Measurements from ENCODE around the gene SEPSECS.

- no peak for TF ChIP-seq ZBTB49 (tag by site-specific recombination; IDR thresholded peaks at IDR 0.05; ENCODE audit: low read depth)
- no peak for TF ChIP-seq ZNF239 (tag by site-specific recombination; IDR thresholded peaks at IDR 0.05)
- TF ChIP-seq ZNF274 (IDR thresholded peaks at IDR 0.05; ENCODE audit: low read length), result no peak
- no peak for TF ChIP-seq ZNF274 (tag by site-specific recombination; IDR thresholded peaks at IDR 0.05; ENCODE audit: borderline replicate concordance)
- TF ChIP-seq ZNF704 (tag by site-specific recombination; IDR thresholded peaks at IDR 0.05), result no peak
- no peak for TF ChIP-seq ZNF324 (tag by site-specific recombination; IDR thresholded peaks at IDR 0.05)
These were observed 85.1 kb downstream of the SEPSECS start for GRCh38 chr4:25075129-25075528.
